Measurements from ENCODE around the gene GALNT2.
A peak's percentile ranks its signal among the peaks of the same experiment; 100 is the strongest.

The GALNT2 gene

DNA sequence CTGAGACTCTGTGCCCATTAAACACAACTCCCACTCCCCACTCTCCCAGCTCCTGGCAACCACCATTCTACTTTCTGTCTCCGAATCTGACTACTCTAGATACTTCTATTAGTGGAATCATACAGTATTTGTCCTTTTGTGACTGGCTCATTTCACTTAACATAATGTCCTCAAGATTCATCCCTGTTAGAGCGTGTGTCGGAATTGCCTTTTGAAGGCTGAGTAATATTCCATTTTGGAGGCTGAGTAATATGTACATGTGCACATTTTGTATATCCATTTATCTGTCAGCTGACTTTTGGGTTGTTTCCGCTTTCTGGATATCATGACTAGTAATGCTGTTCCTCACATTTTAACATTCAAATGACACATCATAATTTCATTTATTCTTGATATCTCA lies 30.3 kb downstream of the GALNT2 start:
- DNase-seq: no peak

DNA sequence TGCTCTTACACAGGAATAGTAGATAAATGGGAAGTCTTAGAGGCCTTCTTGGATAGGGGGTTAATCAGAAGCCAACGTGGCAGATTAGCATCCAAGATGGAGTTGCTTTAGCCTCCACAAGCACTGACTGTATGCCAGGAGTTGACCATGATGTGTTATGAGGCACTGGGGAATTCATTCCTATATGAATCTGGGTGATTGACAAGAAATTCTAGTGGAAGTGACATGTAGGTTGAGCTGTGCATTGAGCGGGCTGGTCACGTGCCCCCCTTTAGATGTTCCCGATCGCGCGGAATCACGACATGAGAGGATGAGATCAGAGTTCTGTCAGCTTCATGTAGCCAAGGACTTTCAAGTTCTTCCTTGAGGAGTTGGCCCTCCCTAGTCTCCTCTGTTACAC lies 31.7 kb downstream of the GALNT2 start:
- no peak for DNase-seq

DNA sequence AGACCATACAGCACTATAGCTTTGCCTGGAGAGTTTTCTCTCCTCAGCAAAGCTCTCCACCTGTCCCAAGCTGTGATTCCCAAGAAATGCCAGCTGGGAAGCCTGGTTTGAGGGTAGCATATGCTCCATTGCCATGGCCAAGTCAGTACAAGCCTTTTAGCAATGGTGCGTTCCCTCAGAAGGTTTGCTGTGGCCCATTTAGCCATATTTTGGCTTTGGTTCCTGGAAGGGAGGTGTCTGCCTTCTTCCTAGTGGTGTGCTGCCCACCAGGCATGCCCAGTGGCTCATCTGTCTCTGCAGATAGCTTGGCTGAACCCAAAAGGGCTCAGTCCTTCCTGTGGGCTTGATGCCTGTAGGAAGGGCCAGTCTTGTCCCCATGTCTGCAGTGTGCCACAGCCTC lies 32.4 kb downstream of the GALNT2 start:
- no peak for DNase-seq

DNA sequence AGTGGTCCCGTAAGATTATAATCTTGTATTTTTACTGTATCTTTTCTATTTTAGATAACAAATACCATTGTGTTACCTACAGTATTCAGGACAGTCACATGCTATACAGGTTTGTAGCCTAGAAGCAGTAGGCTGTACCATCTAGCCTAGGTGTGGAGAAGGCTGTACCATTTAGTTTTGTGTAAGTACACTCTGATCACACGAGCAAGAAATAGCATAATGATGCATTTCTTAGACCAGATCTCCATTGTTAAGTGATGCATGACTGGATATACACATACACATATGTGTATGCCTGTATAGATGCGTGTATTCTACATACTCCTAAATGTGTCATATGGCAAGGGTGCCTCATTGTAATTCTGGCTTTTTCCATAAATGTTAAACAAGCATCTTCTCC lies 33.9 kb downstream of the GALNT2 start:
- DNase-seq: no peak

DNA sequence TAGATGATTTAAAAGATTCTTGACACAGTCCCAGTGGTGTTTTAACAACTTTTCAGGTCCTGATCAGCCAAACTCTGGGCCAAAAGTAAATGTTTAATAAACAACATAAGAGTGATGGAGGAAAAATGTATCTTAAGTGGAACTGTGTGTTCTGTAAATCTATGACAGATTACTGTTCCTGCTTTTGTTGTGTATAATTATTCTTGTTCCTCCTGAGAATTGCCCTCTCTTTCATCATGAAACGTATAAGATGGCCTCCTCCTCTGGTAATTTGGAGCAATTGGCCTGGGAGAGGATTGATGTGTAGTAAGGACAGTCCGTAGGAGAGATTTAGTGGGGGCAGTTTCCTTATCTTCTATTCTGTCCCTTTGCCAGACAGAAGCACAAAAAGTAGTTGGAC lies 34.5 kb downstream of the GALNT2 start:
- DNase-seq: no peak

DNA sequence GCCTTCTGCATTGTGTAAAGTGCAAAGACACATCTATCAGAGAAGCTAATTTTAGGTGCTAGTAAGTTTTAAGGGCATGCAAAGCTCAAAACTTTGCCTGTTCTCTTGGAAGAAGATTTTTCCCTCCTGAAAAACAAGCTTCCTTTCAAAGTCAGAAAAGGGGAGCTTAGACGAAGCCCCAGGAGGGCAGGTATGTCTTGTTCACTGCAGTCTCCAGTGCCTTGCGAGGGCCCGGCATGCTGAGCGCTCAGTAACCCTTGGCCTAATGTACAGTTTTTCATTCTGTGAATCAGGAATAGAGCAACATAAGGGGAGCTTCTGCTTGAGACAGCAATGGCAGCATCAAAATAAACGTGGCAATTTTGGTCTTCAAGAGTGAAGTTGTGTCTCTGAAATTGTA lies 35.0 kb downstream of the GALNT2 start:
- DNase-seq: no peak

DNA sequence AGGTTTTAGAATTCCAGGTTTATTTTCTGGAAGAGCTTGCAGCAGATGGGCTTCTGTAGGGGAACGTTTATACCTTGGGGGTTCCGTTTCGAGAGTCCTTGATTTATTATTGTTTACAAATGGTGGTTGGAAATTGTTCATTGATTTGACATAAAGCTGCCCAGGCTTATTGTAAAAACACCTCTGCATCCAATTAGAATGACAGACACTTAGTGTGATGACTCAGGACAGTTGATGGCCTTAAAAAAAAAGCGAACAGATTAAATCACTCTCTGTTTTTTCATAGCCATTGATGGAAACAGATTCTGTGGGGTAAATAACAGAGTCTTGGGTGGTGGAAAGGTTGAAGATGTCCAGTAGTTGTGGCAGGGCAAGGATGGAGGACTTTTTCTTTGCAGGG lies 35.4 kb downstream of the GALNT2 start:
- no peak for DNase-seq

DNA sequence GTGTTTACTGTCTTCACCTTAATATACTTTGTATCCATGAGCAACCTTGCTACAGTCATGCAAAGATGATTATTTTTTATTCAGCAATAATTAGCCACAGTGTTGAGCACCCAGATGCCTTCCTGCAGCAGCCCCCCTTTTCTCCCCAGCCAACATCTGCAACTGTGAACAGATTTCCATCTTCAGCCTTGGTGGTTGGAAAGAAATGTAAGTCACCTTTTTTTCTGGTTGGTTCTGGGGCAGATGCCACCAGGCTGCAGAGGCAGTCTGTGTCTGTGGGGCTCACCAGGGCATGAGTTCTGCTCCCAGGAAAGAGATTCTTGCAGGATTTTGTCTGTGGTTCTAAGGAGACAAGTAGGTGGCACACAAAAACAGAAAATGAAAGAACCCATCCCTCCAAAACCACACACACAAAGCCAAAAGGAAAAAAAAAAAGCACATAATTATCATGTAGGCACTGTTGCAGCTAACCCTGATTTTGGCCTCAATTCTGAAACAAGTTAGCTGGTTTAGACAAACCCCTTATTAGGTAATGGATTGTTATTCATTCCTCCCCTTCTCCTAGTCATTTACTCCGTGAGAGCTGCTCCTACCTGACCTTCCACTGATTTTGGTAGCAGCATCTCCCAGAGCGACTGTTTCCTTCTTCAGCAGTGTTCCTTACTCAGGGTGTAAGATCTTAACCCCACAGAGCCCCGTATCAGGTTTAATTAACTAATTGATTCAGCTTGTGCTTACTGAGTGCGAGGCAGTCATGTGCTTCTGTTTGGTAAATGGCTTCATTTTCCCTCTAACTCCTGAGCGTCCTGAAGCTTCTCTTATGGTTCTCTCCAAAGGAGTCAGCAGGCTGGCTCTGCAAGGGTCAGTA lies 36.5 kb downstream of the GALNT2 start:
- DNase-seq: no peak

DNA sequence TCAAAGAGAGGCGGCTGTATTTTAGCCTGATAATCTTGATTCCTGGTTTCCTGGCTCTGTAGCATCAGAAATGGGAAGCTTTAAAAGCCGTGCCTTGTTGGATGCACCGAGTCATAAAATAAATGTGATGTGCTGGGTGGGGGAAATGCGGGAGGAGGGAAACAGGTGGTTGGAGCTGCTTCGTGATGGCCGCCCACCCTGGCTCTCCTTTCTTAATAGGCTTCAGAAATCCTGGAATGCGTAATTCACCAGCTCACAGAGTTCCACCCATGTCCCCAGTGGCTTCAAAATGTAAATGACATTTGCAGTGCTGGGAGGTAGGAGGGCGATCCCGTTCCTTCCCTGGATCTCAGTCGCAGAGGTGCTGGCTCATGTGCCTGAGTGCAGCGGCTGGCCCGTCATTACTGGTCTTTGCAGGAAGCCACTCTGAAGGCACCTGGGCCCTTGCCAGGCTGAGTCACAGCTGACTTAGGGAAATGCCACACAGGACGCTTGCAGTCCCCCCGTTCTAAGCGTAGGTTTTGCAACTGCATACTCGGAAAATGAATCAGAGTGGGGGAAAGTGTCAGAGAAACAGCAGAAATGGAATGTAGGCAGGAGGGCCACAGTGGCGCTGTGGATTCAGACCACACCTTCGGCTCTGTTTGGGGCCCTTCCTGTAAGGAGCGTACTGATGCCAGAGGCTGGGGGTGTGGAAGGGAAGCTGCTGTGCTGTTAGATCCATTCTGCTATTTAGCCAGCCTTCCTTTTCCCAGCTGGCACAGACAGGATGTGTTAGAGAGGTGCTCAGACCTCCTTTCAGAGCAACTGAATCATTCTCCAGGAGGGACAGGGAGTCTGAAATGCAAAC lies 37.6 kb downstream of the GALNT2 start:
- peak; percentile 28 for DNase-seq

DNA sequence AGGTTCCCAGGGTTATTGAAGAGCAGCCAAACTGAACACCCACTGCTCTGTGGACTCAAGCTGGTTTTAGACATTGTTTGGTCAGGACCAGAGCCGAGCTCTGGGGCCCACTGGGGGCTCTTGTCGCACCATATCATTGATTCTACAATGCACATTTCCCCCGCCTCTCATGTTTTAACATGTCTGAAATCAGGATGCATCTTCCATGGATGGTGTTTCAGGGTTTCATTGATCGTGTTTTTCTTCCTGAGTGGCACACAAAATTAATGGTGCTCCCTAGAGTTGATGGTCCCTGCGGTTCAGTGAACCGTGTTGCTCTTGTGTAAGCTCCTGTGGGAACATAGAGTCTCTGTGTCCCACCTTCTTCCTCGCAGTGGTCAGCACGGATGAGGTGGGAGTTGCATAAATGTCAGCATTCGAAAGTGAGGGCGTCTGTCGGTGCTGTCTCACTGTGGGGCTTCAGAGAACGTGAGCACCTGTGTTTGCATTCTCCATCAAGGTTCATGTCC lies 38.3 kb downstream of the GALNT2 start:
- DNase-seq: no peak

DNA sequence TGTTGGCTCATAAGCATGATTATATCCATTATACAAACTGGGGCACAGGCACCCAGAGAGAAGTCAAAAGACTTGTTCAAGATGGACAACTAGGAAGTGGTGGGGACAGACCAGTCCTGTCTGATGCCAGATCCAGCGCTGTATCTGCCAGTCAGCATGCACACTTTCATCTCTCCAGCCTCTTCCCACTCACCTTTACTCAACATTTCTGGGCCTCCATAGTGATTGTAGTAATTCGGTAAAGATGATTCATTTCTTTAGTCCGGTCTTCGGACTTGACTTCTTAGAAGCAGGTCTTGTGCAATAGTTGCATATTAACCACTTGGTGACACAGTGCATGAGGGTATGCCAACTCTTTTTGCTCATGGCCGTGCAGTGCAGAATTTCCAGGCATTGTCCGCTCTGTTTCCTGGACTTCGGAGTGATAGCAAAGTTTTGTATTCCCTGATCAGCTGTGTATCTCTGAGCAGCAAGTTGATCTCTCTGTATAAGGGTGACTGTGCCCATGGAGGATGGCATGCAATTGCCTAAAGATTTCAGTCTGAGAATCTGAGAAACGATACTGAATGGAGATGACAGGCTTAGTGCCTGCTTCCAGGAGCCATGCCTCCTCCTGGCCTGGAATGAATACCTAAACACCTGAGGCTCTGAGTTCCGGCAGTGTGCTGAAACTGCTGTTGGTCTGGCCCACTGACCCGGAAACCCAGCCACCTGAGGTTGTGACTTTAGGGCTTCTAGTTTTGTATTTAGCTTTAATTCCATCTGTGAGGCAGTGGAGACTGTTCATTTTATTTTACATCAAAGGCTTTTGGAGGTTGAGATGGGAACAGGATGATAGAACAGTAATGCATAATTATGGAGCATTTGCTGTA lies 39.0 kb downstream of the GALNT2 start:
- DNase-seq: no peak

DNA sequence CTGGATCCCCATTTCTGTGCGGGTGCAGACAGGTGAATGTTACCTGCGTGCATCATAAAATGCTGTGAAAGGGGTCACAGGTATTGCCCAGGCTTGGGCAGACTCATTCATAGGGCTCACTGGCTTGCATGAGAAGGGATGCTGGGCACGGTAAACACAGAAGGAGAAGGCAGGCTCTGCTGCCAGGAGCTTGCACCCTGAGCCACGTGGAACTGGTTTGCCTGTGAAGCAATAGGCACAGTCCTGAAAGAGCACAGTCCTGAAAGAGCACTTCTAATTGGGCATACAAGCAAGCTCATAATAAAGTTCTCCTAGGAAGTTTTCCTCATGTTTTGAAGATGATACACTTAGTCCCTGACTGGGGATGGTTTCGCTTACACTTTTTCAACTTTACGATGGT lies 40.9 kb downstream of the GALNT2 start:
- DNase-seq: no peak

DNA sequence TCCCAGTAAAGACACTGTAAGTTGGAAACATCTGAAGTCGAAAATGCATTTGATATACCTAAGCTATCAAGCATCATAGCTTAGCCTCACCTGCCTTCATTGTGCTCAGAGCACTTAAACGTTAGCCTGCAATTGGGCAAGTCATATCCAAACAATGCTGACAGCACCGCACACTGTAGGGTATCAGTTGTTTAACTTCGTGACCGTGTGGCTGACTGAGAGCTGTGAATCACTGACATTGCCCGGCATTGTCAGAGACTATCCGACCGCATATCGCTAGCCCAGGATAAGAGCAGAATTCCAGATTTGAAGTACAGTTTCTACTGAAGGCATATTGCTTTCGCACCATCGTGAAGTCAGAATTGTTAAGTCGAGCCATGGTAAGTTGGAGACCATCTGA lies 41.5 kb downstream of the GALNT2 start:
- DNase-seq: no peak

DNA sequence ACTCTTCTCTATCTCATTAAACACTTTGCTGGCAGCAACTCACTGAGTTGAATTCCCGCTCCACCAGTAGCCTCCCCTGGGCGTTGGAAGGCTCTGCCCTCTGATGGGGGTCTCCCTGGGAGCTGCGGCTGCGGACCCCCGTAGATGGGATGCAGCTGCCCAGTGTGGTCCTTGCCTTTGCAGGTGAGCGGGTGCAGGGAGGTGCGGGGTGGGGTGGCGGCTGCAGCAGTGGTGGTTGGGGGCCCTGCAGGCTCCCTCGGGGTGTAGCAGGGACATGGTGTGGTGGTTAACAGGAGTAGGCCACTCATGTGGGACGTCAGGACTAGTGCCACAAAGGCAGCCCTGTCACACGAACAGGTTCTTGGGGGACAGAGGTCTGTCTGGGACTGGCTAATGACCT lies 42.0 kb downstream of the GALNT2 start:
- no peak for DNase-seq

DNA sequence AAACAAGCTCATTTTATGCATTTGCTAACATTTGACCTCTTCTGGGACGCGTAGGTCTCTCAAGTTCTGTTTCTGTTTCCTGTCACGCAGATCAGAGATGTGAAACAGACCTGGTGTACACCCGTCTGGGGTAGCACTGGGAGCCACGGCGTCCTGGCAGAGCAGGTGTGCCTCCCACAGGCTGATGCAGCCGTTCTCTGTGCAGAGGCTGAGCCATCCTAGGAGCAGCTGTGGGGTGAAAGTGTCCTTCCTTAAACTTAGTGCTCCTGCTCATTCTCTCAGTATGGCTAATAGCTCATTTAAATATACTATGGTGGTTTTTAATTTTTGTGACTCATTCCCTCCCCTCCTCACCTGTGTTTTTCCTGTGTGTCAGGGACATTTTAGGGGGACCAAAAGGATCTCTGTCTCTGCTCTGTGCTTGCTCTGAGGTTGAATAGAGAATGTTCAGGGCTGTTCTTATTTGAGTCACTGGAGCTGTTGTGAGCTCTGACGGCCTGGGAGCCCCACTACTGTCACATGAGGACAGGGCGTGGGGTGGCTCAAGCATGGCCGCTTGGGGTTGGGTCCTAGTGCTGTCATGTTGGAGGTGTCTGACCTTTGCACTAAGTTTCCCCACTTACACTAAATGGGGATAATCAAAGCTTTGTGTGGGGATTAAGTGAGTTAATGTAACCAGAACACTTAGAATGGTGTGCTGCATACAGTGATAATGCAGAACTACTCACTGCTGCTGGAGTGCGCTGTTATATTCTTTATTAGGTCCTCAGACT lies 43.0 kb downstream of the GALNT2 start:
- DNase-seq: no peak

DNA sequence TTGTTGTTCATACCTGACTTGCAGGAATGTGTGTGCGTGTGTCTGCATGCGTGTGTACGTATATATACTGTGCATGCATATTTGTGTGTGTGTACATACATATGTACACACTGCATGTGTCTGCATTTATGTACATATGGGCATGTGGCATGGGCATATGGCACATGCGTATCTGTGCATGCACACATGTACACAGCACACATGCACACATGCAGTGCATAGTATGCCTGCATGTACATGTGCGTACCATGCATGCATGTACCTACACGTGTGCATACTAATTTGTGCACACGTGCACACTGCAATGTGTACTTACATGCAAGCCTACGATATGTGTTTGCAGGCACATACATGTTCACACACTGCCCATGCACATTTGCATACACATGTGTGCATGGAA lies 43.9 kb downstream of the GALNT2 start:
- DNase-seq: no peak

DNA sequence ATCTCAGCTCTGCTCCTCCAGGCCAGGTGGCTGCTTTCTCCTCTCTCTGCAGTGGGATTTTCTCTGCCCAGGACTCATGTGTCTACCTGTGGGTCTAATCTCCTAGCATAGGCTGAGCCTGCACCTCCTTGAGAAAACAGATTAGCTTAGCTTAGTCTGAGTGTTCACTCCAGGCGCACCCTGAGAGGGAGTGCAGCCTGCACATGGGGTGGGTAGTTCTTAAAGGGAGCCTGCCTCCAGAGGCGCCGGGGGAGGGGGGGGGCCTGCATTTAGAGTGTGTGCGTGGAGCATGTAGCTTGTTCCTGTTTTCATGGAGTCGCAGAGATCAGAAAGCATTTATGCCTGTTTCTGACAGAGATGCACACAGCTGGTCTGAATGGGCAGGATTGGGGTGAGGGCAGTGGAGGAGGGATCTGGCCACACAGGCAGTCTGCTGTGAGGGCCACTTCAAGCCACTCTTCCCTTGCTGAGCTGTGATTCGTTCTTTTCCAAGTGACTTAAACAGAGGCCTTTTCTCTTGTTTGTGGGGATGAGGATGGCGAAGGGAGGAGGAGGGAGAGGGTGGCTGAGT lies 45.2 kb downstream of the GALNT2 start:
- DNase-seq: no peak

DNA sequence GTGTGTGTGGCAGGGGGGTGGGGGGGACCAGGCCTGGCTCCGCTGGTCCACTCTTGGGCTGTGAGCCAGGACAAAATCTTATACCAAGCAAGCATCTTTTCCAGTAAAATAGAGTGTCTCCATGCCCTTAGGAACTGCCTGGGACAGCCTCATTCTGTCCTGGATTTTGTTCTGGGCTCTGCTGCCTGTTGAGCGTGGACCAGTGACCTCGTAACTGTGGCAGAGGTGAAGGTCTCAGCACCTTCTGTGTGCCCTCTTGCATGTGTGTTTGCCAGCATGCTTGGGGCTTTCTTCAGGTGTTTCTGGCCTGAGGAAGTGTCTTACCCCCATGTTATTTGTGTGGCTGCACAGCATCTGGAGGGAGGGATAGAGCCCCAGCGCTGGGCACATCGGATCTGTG lies 45.7 kb downstream of the GALNT2 start:
- no peak for DNase-seq

DNA sequence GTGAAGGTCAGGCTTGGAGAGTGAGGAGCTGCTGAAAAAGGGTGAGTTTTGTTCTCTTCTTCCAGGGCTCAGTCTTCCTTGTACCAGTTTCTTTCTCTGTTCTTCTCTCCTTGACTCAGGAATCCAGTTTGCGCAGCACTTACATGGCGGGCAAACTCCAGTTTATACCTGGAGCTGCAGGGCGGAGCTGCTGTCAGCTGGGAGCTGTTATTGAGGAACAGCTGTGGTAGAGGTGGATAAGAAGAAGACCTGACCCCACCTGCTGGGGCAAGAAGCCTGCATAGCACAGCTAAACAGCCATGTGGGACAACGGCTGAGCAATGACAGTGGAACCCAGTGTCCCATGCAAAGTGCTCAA lies 46.2 kb downstream of the GALNT2 start:
- no peak for DNase-seq

DNA sequence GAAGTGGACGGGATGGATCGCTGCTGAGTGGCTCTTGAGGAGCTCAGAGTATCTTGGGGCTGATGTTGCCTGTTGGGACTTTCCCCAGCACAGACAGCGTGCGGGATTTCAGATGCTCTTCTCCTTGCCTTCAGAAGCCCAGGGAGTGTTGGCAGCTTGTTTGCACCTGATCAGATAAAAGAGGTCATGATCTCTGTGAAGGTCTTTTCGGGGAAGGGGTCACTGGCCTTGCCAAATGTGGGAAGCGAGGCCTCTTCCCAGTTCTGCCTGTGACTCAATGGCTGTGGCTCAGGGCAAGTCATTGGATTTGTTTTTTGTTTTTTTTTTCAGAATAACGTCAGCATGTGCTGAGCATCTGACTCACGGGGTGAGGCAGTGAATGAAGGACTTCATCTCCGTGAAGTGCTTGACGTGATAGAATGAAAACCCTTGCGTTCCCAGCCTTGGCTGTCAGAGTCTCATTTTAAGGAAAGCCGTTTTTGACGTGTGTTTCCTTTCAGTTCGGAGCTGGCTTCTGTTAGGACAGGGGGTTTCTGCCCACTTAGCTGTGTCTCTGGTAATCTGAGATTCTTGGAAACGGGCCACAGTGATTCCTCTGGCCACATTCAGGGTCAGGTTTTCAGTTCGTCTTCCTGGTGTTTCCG lies 46.7 kb downstream of the GALNT2 start:
- DNase-seq: no peak

DNA sequence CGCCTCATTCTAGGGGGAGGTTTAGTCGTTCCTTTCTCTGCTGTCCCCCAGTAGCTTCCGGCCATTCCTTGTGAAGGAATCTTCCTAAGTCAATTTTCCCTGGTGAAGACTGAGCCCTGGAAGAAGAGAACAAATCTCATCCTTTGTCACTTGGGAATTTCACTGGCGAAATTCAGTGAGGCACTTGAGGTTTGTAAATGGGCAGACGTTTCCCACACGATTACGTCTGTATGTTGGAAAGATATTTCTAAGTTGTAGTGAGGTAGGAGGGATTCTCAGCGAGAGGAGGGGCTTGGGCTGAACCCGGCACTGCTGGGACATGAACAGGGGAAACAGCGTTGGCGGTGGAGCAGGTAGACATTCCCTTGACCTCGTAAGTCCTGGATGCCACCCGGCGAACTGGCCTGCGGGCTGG lies 47.2 kb downstream of the GALNT2 start:
- no peak for DNase-seq
